Astrocyte of the cerebellum (primary cell): ENCODE data around the gene TNS1.

Source experiments
- DNase-seq: peaks from one replicate; pipeline ENCODE4 v3.0.0-alpha.2; 2011; ENCODE audit warnings: low read depth
- H3K4me3 ChIP-seq: 2 replicates; pipeline ENCODE4 v1.5.1; 2011; ENCODE audit warnings: mild to moderate bottlenecking, low read depth, low read length, moderate library complexity
- CTCF ChIP-seq: IDR thresholded peaks from 2 replicates; pipeline ENCODE4 v1.5.1; 2012; ENCODE audit warnings: low read length, low read depth, moderate library complexity, mild to moderate bottlenecking; ENCODE audit errors: missing control alignments
- in situ Hi-C: cut with HindIII; loops from 2 replicates; pipeline ENCODE4 v1.10.0; 2017; ENCODE audit warnings: low sequenced_read_pairs

Gene TNS1

GRCh38 chr2:217930761-217931563, 71.8 kb downstream of the TNS1 start:
- no peak for DNase-seq
- no peak for TF ChIP-seq CTCF
- H3K4me3 ChIP-seq: no peak overlapping the region
- in situ Hi-C loops: no loop called here

GRCh38 chr2:217929757-217930707, 72.8 kb downstream of the TNS1 start:
- no peak for TF ChIP-seq CTCF
- in situ Hi-C loops: no loop called here
- no peak for DNase-seq
- no peak overlapping the region for H3K4me3 ChIP-seq

- no peak for DNase-seq
- in situ Hi-C loops: no loop called here
- TF ChIP-seq CTCF: no peak
- no peak overlapping the region for H3K4me3 ChIP-seq
Observed at GRCh38 chr2:217929272-217929671, 73.5 kb downstream of the TNS1 start.

GRCh38 chr2:217928324-217929181, 74.2 kb downstream of the TNS1 start:
- DNase-seq: no peak
- no peak for TF ChIP-seq CTCF
- in situ Hi-C loops: no loop called here
- H3K4me3 ChIP-seq: no peak overlapping the region

GRCh38 chr2:217927601-217928323, 75.0 kb downstream of the TNS1 start:
- in situ Hi-C loops: no loop called here
- DNase-seq: no peak
- no peak overlapping the region for H3K4me3 ChIP-seq
- TF ChIP-seq CTCF: no peak
